ENCODE data around the gene PLEKHG4.

The PLEKHG4 gene

DNA sequence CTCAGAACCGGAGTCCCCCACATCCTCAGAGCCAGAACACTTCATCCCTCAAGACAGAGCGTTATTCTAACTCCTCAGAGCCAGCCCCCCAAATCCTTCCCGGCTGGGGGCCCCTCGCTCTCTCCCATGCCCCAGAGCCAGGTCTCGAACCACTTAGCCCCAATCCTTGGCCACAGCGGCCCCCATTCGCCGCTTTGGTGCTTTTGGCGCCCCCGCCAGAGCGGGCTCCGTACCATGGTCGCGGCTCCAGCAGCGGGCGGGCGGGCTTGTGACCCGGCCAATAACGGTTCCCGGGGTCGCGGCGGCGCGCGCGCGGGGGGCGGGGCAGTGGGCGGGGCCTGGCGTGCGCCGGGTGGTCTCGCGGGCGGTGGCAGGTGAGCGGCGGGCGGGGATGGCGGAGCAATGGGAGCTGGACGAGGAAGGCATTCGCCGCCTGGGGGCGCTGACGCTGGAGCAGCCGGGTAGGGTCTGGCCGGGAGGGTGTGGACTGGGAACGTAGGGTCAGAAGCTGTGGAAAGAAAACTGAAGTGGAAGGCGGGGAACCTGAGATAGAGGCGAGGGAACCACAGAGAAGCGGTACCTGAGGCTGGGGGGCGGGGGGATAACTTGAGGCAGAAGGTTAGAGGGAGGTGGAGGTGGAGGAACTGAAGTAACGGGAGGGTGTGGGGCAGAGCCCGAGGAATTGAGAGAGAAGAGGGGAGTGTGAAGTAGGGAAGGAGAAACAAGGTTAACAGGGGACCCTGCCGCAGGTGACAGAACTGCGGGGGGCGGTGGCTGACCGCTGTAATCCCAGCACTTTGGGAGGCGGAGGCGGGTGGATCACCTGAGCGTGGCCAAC is 47.4 kb downstream of the PLEKHG4 start, which contains the start of the genes KCTD19 and LRRC36:
Gene KCTD19, minus strand, starts transcription at position 270 of the 838 bp plus-strand sequence. Its CDS starts 34 bp downstream, at position 236.
Gene LRRC36, plus strand, starts transcription at position 344 of the 838 bp plus-strand sequence. Its CDS starts 48 bp downstream, at position 392.
- DNase-seq (ENCODE audit: low read depth) = no peak

DNA sequence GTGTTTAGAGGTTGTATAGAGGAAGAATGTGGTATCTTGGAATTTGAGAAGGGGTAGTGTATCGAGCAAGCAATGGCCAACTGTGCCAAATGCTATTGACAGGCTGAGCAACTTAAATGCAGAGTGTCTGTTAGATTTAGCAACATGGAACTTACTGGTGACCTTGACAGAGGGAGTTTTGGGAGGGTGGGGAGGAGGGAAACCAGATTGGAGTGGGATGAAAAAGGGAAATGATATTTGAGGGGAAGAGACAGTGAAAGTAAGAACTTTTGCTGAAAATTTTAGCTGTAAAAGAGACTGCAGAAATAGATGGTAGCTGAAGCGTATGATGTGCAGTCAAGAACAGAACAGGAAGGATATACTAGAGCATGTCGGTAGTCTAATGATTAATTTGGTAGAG is 48.4 kb downstream of the PLEKHG4 start:
- DNase-seq (ENCODE audit: low read depth) = no peak

DNA sequence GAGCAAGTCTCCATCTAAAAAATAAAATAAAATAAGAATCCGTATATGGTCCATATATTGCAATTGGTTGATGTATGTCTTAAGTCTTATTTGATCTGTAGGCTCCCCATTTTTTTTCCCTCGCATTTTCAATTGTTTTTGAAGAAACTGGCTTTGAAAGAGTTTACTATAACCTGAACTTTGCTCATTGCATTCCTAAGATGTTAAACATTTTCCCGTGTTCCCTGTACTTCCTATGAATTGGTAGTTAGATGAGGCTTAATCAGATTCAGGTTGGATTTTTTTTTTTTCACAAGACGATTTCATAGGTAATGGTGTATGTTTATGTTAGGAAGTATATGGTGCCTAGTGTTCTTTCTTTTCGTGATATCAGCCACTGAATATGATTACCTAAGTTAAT is 50.6 kb downstream of the PLEKHG4 start:
- DNase-seq (ENCODE audit: low read depth) = no peak

DNA sequence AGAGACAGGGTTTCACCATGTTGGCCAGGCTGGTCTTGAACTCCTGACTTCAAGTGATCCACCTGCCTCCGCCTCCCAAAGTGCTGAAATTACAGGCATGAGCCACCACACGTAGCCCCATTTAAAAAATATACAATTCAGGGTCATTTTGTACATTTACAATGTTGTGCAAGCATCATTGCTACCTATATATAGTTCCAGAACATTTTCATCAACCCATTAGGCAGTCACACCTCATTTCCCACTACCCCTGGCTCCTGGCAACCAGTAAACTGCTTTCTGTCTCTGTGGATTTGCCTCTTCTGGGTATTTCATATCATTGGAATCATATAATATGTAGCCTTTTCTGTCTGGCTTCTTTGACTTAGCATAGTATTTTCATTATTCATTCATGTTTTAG is 54.0 kb downstream of the PLEKHG4 start:
- DNase-seq (ENCODE audit: low read depth) = no peak

DNA sequence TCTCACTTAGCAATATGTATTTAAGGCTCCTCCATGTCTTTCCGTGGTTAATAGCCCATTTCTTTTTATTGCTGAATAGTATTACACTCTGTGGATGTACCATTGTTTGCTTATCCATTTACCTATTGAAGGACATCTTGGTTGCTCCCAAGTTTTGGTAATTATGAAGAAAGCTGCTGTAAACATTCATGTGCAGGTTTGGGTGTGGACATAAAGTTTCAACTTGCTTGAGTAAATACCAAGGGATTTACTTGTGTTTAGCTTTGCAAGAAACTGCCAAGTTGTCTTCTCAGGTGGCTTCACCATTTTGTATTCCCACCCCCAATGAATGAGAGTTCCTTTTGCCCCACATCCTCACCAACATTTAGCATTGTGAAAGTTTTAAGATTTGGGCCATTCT is 56.8 kb downstream of the PLEKHG4 start:
- DNase-seq (ENCODE audit: low read depth) = no peak

DNA sequence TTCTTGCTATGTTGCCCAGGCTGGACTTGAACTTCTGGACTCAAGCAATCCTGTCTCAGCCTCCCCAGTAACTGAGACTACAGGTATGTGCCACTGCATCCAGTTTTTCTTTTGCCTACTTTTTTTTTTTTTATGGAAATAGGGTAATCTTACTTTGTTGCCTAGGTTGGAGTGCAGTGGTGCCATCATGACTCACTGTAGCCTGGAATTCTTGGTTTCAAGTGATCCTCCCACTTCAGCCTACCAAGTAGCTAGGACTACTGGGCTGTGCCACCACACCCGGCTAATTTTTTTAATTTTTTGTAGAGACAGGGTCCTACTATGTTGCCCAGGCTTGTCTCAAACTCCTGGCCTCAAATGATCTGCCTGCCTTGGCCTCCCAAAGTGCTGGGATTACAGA is 57.3 kb downstream of the PLEKHG4 start:
- no peak for DNase-seq (ENCODE audit: low read depth)

Data from non-pigmented ciliary epithelial cell (primary cell).